Skeletal muscle tissue (tissue), 4 donors: Measurements from ENCODE around the gene LIN28A. TPM values are rescaled to one million over a fixed set of nuclear protein-coding genes. Genes with fewer than 3 reads are reported as not detected.

ENCODE experiments used
- H3K27ac ChIP-seq: one replicate; pipeline ENCODE4 v1.7.0; 2013; ENCODE audit warnings: mild to moderate bottlenecking, low read depth, low read length, inconsistent platforms
- H3K27me3 ChIP-seq, 3 donors: one replicate each; pipeline ENCODE4 v1.7.0; 2013; ENCODE audit warnings: low read length in 3 of 3; ENCODE audit not compliant: control insufficient read depth in 3 of 3, insufficient read depth in 3 of 3
- H3K36me3 ChIP-seq, 3 donors: one replicate each; pipeline ENCODE4 v1.7.0; 2013; ENCODE audit warnings: low read length in 3 of 3; ENCODE audit not compliant: control insufficient read depth in 3 of 3, insufficient read depth in 3 of 3
- H3K4me1 ChIP-seq, 3 donors: one replicate each; pipeline ENCODE4 v1.7.0; 2013; ENCODE audit warnings: low read length in 3 of 3, mild to moderate bottlenecking in 3 of 3; ENCODE audit not compliant: control insufficient read depth in 3 of 3, insufficient read depth in 3 of 3
- H3K4me3 ChIP-seq, 3 donors: one replicate each; pipeline ENCODE4 v1.7.0; 2013; ENCODE audit warnings: low read length in 3 of 3
- H3K9ac ChIP-seq, 3 donors: one replicate each; pipeline ENCODE4 v1.7.0; 2013; ENCODE audit warnings: low read length in 3 of 3, mild to moderate bottlenecking in 3 of 3, moderate library complexity in 2 of 3, low read depth in 1 of 3
- H3K9me3 ChIP-seq, 3 donors: one replicate each; pipeline ENCODE4 v1.7.0; 2013; ENCODE audit warnings: low read length in 3 of 3; ENCODE audit not compliant: control insufficient read depth in 3 of 3
- total RNA-seq: library from RNA; depleted of rRNA; stranded (reverse); fragments of >200 nt; gene quantifications from one replicate; pipeline ENCODE4 v1.2.3, GENCODE V29; 2014
- donor health status: Osteomylitis.

Gene LIN28A
- total RNA-seq, 1 donor from 2014 or later: not detected

DNA sequence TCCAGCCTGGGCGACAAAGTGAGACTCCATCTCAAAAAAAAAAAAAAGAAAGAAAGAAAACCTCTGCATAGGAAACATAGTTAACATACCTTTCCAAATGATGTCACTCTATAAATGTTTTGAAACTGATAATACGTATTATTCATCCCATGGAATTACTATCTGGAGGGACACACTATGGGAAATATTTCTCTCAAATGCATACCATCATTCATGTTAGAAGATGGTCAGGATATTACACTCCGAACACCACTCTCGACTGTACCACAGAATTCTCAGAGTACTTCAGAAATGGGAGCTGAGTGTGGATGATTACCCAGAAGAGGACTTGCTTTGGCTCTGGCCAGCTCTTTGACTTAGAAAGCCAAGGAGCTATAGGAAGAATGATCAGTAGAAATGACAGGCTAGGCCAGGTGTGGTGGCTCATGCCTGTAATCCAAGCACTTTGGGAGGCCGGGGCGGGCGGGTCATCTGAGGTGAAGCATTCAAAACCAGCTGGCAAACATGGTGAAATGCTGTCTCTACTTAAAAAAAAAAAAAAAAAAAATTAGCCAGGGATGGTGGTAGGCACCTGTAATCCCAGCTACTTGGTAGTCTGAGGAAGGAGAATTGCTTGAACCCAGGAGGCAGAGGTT, 5.2 kb upstream of the LIN28A start:
- Histone ChIP-seq H3K9me3 (no peaks in the 10 kb centered on the region), H3K9ac (no peak overlapping the region), H3K4me3 (no peak overlapping the region), H3K36me3 (no peaks in the 10 kb centered on the region), H3K27ac (no peak overlapping the region), H3K27me3 (peaks cover 19 to 25% (median 21%) of the 10 kb centered on the region in 3 donors), H3K4me1 (no peaks in the 10 kb centered on the region)

DNA sequence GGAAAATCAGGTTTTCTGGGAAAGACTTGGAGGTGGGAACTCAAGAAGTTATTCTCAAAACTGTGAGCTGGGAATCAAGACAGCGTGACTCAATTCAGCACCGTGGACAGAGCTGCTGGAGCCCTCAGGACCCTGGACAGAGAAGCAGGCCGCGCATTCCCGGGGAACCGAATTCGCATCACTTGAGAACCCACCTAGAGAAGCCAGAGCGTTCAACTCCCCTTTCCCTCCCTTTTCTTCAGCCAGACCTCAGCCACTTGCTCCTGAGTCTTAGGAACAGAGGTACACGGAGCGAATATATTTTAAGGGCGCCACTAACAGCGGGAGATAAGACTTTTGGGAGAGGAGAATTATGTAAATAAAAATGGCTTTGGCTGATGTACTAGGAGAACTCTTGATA, 2.0 kb upstream of the LIN28A start:
- Histone ChIP-seq H3K27ac (no peak overlapping the region), H3K9ac (no peak overlapping the region), H3K4me1 (no peaks in the 10 kb centered on the region), H3K9me3 (no peaks in the 10 kb centered on the region), H3K4me3 (no peak overlapping the region), H3K36me3 (no peaks in the 10 kb centered on the region), H3K27me3 (peaks cover 44 to 52% (median 47%) of the 10 kb centered on the region in 3 donors)

DNA sequence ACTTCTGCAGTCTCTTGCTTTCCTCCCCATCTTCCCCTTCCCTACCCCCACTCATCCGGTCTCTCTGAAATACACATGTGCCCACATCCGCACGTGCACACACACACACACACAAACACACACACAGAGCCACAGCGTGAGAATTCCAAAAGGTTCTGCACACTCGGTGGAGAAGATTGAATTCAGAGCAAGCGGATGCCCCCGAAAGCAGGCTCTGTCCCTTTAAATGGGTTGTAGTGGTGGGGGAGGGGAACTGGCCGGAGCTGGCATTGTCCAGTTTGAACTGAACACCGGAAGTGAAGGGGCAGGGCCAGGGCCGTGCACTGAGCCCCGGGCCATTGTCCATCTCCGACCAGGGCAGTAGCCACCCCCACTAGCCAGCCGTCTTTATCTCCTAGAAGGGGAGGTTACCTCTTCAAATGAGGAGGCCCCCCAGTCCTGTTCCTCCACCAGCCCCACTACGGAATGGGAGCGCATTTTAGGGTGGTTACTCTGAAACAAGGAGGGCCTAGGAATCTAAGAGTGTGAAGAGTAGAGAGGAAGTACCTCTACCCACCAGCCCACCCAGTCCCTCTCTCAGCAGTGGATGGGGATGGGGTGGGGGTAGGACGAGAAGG, 1.3 kb upstream of the LIN28A start:
- Histone ChIP-seq H3K9ac (no peak overlapping the region), H3K27me3 (peaks cover 40 to 46% (median 45%) of the 10 kb centered on the region in 3 donors), H3K4me3 (no peak overlapping the region), H3K9me3 (no peaks in the 10 kb centered on the region), H3K27ac (no peak overlapping the region), H3K36me3 (no peaks in the 10 kb centered on the region), H3K4me1 (no peaks in the 10 kb centered on the region)

DNA sequence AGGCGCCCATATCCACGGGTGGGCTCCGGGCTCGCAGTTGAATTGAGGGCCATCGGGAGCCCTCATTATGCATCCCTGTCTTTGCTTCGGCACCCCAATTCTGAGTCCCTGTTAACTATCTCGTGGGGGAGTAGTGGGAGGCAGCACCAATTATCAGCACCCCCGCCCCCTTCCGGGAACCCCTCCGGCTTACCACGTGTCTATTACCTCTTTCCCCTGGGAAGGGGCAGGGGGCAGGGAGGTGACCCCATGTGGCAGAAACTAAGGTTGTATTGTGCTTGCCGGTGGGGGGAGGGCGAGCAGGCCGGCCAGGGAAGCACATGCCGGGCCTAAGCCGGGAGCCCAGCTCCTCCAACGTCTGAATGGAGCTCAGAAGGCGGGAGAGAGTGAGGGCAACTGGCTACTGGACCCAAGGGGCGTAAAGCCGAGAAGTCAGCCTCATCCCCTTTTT, 1.0 kb downstream of the LIN28A start:
- H3K9me3 ChIP-seq: no peaks in the 10 kb centered on the region
- no peak overlapping the region for H3K9ac ChIP-seq
- H3K4me1 ChIP-seq: no peaks in the 10 kb centered on the region
- peaks cover 43 to 59% (median 46%) of the 10 kb centered on the region in 3 donors for H3K27me3 ChIP-seq
- H3K27ac ChIP-seq: no peak overlapping the region
- H3K4me3 ChIP-seq: no peak overlapping the region
- H3K36me3 ChIP-seq: no peaks in the 10 kb centered on the region

DNA sequence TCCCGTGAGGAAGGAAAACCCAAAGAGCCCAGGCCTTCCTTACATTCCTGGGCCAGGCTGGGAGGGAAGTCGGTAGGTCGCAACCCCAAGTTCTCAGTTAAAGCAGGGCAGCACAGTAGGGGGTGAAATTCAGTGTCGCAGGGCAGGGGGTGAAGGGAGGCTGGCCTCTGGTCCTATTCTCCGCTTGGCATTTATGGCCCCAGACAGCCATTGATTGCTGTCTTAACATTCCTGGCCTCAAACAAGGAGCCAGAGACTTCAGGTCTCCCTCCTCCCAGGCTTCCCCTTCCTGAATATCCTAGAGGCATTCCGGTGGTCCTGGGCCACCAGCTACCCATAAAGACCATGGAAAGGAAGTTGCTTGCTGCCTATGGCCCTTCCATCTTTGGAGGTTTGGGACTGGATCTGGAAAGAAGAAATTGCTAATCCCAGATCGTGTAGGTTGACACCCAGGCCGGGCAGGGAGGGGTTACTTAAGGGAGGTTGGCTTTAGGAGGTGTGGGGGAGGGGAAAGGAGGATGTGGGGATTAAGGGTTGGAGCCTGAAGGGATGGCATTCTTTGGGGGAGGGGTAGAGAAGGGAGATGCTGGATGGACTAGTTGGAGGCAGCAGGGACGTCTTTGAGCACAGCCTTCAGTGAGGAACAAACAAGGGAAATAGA, 1.7 kb downstream of the LIN28A start:
- Histone ChIP-seq H3K27ac (no peak overlapping the region), H3K27me3 (peaks cover 43 to 63% (median 46%) of the 10 kb centered on the region in 3 donors), H3K4me1 (no peaks in the 10 kb centered on the region), H3K4me3 (no peak overlapping the region), H3K36me3 (no peaks in the 10 kb centered on the region), H3K9me3 (no peaks in the 10 kb centered on the region), H3K9ac (no peak overlapping the region)

DNA sequence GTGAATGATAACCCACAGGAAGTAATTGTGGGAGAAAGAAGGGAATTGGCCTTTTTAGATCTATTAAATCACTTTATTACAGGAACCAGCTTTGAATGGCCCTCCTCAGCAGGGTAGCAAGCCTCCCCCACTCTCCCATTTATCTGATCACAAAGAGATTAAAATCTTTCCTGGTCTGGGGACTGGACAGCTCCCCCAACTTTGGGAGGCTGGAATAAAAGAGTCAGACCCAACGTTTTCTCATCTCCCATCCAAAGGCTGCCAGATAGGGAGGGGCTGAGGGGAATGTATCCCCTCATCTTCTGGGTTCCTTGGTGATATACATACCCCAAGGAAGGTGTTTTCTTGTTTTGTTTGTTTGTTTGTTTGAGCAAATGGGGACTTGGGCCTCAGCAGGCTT, 2.4 kb downstream of the LIN28A start:
- no peaks in the 10 kb centered on the region for H3K36me3 ChIP-seq
- peaks cover 43 to 63% (median 46%) of the 10 kb centered on the region in 3 donors for H3K27me3 ChIP-seq
- H3K9me3 ChIP-seq: no peaks in the 10 kb centered on the region
- H3K9ac ChIP-seq: no peak overlapping the region
- H3K4me1 ChIP-seq: no peaks in the 10 kb centered on the region
- H3K4me3 ChIP-seq: no peak overlapping the region
- no peak overlapping the region for H3K27ac ChIP-seq

DNA sequence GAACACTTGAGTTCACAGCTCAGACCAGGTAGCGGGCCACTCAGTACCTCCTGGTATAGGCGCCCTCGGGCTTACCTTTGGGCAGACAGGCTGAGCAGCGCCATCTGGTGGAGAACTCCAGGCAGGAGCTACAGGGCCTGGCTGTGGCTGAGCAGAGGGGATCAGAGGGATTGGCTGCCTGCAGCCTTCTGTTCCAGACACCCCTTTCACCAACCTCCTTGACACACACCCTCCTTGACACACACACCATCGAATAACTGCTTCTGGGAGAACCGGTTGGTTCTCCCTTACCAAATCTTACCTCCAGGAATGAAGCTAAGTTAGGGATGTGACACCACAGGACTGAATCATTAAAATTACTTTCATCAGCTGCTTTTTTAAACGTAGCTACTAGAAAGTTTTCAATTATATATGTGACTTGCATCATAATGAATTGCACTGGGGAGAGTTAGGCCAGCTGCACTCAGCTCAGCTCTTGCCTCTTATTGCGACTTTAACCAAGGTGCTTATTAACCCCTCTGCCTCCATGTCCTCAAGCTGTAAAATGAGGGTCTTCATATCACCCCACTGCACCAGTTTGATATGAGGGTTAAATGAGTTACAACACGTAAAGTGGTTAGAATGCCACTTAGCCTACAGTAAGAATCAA, 6.6 kb downstream of the LIN28A start:
- Histone ChIP-seq H3K4me3 (no peak overlapping the region), H3K27me3 (peaks cover 17 to 41% (median 17%) of the 10 kb centered on the region in 3 donors), H3K27ac (no peak overlapping the region), H3K9me3 (no peaks in the 10 kb centered on the region), H3K4me1 (no peaks in the 10 kb centered on the region), H3K9ac (no peak overlapping the region), H3K36me3 (no peaks in the 10 kb centered on the region)

DNA sequence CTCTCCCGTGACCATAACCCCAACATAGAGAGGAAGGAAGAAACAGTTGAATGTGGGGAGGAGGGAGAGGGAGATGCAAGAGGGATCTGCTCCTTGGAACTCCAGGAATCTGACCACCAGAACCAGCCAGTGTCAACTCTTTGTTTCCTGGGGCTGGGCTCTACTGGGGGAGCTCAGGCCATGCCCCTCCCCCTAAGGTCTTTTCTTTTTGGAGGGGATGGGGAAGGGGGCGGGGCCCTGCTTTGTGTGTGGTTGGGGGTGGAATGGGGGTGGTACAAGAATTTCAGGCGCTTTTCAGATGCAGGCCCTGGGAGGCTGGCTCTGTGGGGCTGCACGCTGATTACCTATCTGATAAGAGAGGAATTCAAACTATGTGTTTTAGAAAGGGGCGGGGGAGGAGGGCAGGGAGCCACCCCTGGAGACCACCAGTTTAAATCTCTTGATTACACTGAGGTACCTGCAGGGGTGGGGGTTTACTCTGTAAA, 8.3 kb downstream of the LIN28A start:
- peaks cover 3 to 25% (median 3%) of the 10 kb centered on the region in 3 donors for H3K27me3 ChIP-seq
- H3K4me3 ChIP-seq: no peak overlapping the region
- no peak overlapping the region for H3K9ac ChIP-seq
- no peaks in the 10 kb centered on the region for H3K9me3 ChIP-seq
- no peaks in the 10 kb centered on the region for H3K4me1 ChIP-seq
- H3K36me3 ChIP-seq: no peaks in the 10 kb centered on the region
- no peak overlapping the region for H3K27ac ChIP-seq

DNA sequence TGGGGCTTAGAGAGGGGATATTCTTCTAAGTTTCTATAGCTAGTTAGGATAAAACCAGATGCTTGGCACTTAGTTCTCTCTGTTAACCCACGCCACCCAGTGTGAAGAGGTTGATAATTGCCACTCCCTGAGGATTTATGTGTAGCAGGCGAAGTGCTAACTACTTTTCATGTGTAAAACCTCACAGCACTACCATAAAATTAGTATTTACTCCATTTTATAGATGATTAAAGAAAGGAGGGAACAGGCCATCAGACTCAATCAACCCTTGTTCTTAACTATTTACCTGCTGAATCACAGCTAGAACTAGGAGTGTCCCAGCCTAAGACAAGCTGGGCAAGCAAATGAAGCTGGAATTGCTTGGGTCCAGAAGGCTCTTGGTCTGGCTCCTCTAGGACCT, 8.9 kb downstream of the LIN28A start:
- Histone ChIP-seq H3K36me3 (no peaks in the 10 kb centered on the region), H3K4me3 (no peak overlapping the region), H3K9ac (no peak overlapping the region), H3K27me3 (peaks cover 3 to 19% (median 3%) of the 10 kb centered on the region in 3 donors), H3K27ac (no peak overlapping the region), H3K4me1 (no peaks in the 10 kb centered on the region), H3K9me3 (no peaks in the 10 kb centered on the region)
